HEK293 (cell line): ENCODE data around the gene PRUNE2.
A peak's percentile ranks its signal among the peaks of the same experiment; 100 is the strongest.

Source experiments
- CTCF ChIA-PET: fragments of 350-600 bp; formaldehyde crosslinking; extraction: SDS; loops from one replicate; lab custom pipeline; 2021; ENCODE audit warnings: antibody characterized with exemption; lab: Yijun Ruan, JAX
- POLR2A ChIA-PET: fragments of 300-600 bp; formaldehyde crosslinking; extraction: SDS; loops from one replicate; lab custom pipeline; 2020; ENCODE audit warnings: antibody characterized with exemption, inconsistent platforms; lab: Yijun Ruan, JAX
- H3K27ac ChIP-seq: fragments of 200-500 bp; sonication (Bioruptor generic); 2 replicates; pipeline ENCODE4 v1.5.1; 2014; ENCODE audit warnings: low read depth, low read length, control low read depth, inconsistent platforms; ENCODE audit errors: extremely low read depth
- H3K36me3 ChIP-seq, 2 experiments: fragments of 200-500 bp in 1 of 2; sonication (Bioruptor generic) in 1 of 2; 1 replicate in 1 of 2; 2 replicates in 1 of 2; pipeline ENCODE4 v1.5.1; 2014 to 2017; ENCODE audit warnings: inconsistent platforms in 2 of 2, low read length in 2 of 2; ENCODE audit not compliant: control insufficient read depth in 2 of 2, insufficient read depth in 1 of 2
- H3K4me1 ChIP-seq: fragments of 200-500 bp; sonication (Bioruptor generic); 2 replicates; pipeline ENCODE4 v1.5.1; 2014; ENCODE audit warnings: mild to moderate bottlenecking, low read length, inconsistent platforms; ENCODE audit not compliant: control insufficient read depth, insufficient read depth
- H3K4me3 ChIP-seq: 2 replicates; pipeline ENCODE4 v1.5.1; 2011; ENCODE audit warnings: low read depth, mild to moderate bottlenecking, control low read depth, low read length, moderate library complexity
- H3K9me3 ChIP-seq: fragments of 200-500 bp; sonication (Bioruptor generic); 2 replicates; pipeline ENCODE4 v1.5.1; 2014; ENCODE audit warnings: low read depth, low read length, inconsistent platforms; ENCODE audit not compliant: control insufficient read depth, insufficient read depth
- PBX3 ChIP-seq: sonication (generic); formaldehyde crosslinking; IDR thresholded peaks from 2 replicates; pipeline ENCODE4 v1.8.1; 2022; ENCODE audit warnings: mild to moderate bottlenecking, moderate library complexity, missing genetic modification reagents
- PRDM10 ChIP-seq: fragments of 450-650 bp; formaldehyde crosslinking; IDR thresholded peaks from 2 replicates; pipeline ENCODE4 v1.5.1; 2016; ENCODE audit warnings: missing biosample characterization, missing genetic modification characterization
- PRDM6 ChIP-seq: fragments of 450-650 bp; formaldehyde crosslinking; IDR thresholded peaks from 2 replicates; pipeline ENCODE4 v1.5.1; 2017; ENCODE audit warnings: missing biosample characterization, missing genetic modification characterization
- ZBTB10 ChIP-seq: fragments of 450-650 bp; formaldehyde crosslinking; IDR thresholded peaks from 2 replicates; pipeline ENCODE4 v1.5.1; 2016; ENCODE audit warnings: missing biosample characterization, missing genetic modification characterization
- ZBTB44 ChIP-seq: fragments of 450-650 bp; IDR thresholded peaks from 2 replicates; pipeline ENCODE4 v1.5.1; 2018; ENCODE audit warnings: missing biosample characterization, mild to moderate bottlenecking, missing genetic modification characterization
- ZNF10 ChIP-seq: fragments of 450-650 bp; formaldehyde crosslinking; IDR thresholded peaks from 2 replicates; pipeline ENCODE4 v1.5.1; 2017; ENCODE audit warnings: missing biosample characterization, missing genetic modification characterization
- ZNF169 ChIP-seq: fragments of 450-650 bp; formaldehyde crosslinking; IDR thresholded peaks from 2 replicates; pipeline ENCODE4 v1.5.1; 2016; ENCODE audit warnings: missing biosample characterization, missing genetic modification characterization
- ZNF23 ChIP-seq: fragments of 450-650 bp; formaldehyde crosslinking; IDR thresholded peaks from 2 replicates; pipeline ENCODE4 v1.5.1; 2016; ENCODE audit warnings: missing biosample characterization, missing genetic modification characterization, borderline replicate concordance
- ZXDB ChIP-seq: fragments of 450-650 bp; formaldehyde crosslinking; IDR thresholded peaks from 2 replicates; pipeline ENCODE4 v1.5.1; 2016; ENCODE audit warnings: missing biosample characterization, missing genetic modification characterization

The PRUNE2 gene

GRCh38 chr9:76818271-76818670 is 87.6 kb downstream of the PRUNE2 start (continued):
- TF ChIP-seq PBX3 (CRISPR knock-in tag) (no peak), ZXDB (no peak), PRDM10 (tag by site-specific recombination) (no peak), ZBTB44 (tag by site-specific recombination) (peak; percentile 45; the same call in 1 of the 2 replicates)

GRCh38 chr9:76817489-76817888 is 88.4 kb downstream of the PRUNE2 start:
- TF ChIP-seq ZNF10 (tag by site-specific recombination) = 0 out of 2 replicates have a peak, but pooled peaks have one; percentile 60
- TF ChIP-seq ZBTB10 (tag by site-specific recombination) = no peak
- TF ChIP-seq, all 188 proteins: peak for 1
- no peak overlapping the region for H3K27ac ChIP-seq
- ChIA-PET CTCF (interaction anchor here (0.6 to 1.2 kb wide), 3 partner anchors 170 to 360 kb away, joined by 3 to 4 read pairs (median 3); partner anchors contain the start of gene VPS13A), POLR2A (no interaction called here)
- H3K9me3 ChIP-seq = no peaks in the 10 kb centered on the region
- H3K4me1 ChIP-seq = no peaks in the 10 kb centered on the region
- H3K4me3 ChIP-seq = no peak overlapping the region
- H3K36me3 ChIP-seq = no peaks in the 10 kb centered on the region

- Histone ChIP-seq H3K36me3 (no peaks in the 10 kb centered on the region), H3K4me1 (no peaks in the 10 kb centered on the region), H3K4me3 (no peak overlapping the region), H3K9me3 (no peaks in the 10 kb centered on the region), H3K27ac (no peak overlapping the region)
- ChIA-PET POLR2A (no interaction called here), CTCF (interaction anchor here (0.6 to 9.1 kb wide), 8 partner anchors 98 to 340 kb away, joined by 3 to 92 read pairs (median 6); no protein-coding TSS in a partner anchor)
- TF ChIP-seq PRDM6 (tag by site-specific recombination) (no peak), ZNF23 (tag by site-specific recombination) (no peak), ZNF169 (tag by site-specific recombination) (no peak)
These were observed 93.3 kb downstream of the PRUNE2 start for GRCh38 chr9:76812591-76812990.
